Small intestine (tissue), 7 donors: Measurements from ENCODE around the gene INPP5K. TPM values are rescaled to one million over a fixed set of nuclear protein-coding genes. Genes with fewer than 3 reads are reported as not detected.
"Not testable (repeated sequence)": the region's sequence is repeated elsewhere in the genome, so short reads cannot be mapped to it uniquely, and the experiment has no call there.

ENCODE experiments used
- DNase-seq, 2 donors: peaks; one replicate each; pipeline versions ENCODE4 v3.0.0 to v3.0.0-alpha.2; 2013
- FAIRE-seq: peaks from 2 replicates; lab custom pipeline; 2012; peaks lifted over from hg19 to GRCh38; lab: Jason Lieb, UNC
- H3K27ac ChIP-seq, 3 donors: one replicate each; pipeline ENCODE4 v1.5.1; 2013; ENCODE audit warnings: low read length in 2 of 3, mild to moderate bottlenecking in 2 of 3, control low read depth in 1 of 3, inconsistent platforms in 1 of 3, low read depth in 1 of 3, moderate library complexity in 1 of 3
- H3K27me3 ChIP-seq, 3 donors: one replicate each; pipeline ENCODE4 v1.6.1; 2013; ENCODE audit warnings: low read length in 3 of 3, inconsistent platforms in 1 of 3; ENCODE audit not compliant: control insufficient read depth in 3 of 3, insufficient read depth in 3 of 3
- H3K36me3 ChIP-seq, 3 donors: one replicate each; pipeline ENCODE4 v1.6.1; 2013; ENCODE audit warnings: low read length in 3 of 3, inconsistent platforms in 1 of 3, low read depth in 1 of 3, mild to moderate bottlenecking in 1 of 3, moderate library complexity in 1 of 3; ENCODE audit not compliant: control insufficient read depth in 3 of 3, insufficient read depth in 2 of 3
- H3K4me1 ChIP-seq, 3 donors: one replicate each; pipeline ENCODE4 v1.6.1; 2013; ENCODE audit warnings: low read length in 2 of 3, inconsistent platforms in 1 of 3, low read depth in 1 of 3, mild to moderate bottlenecking in 1 of 3, moderate library complexity in 1 of 3; ENCODE audit not compliant: control insufficient read depth in 3 of 3, insufficient read depth in 2 of 3
- H3K4me3 ChIP-seq, 3 donors: one replicate each; pipeline ENCODE4 v1.5.1; 2013; ENCODE audit warnings: low read length in 3 of 3, control low read depth in 1 of 3, inconsistent platforms in 1 of 3, low read depth in 1 of 3, mild to moderate bottlenecking in 1 of 3, moderate library complexity in 1 of 3
- H3K9me3 ChIP-seq, 2 donors: one replicate each; pipeline ENCODE4 v1.6.1; 2013; ENCODE audit warnings: low read depth in 1 of 2, low read length in 1 of 2; ENCODE audit not compliant: control insufficient read depth in 2 of 2, insufficient read depth in 1 of 2
- WGBS, 3 donors: extraction: QIAGEN DNeasy Blood & Tissue Kit; methylation state at CpG; one replicate each; pipeline ENCODE4 v1.1.7; 2013; 5-methylcytosine and 5-hydroxymethylcytosine counted together
- polyA plus RNA-seq, 4 donors: library from polyadenylated mRNA; stranded (reverse) in 3 of 4; unstranded in 1 of 4; fragments of 200-250 nt in 3 of 4; fragments of 120-200 nt in 1 of 4; gene quantifications; one replicate each; pipeline versions ENCODE4 v1.2.1 to v1.2.3, GENCODE V29; 2013
- donor health status: healthy with polysubstance abuse.
- donor health status: control.
- donor health status: control.
- donor health status: Bipolar disorder and iron deficiency.
- donor health status: healthy.

Gene INPP5K
- polyA plus RNA-seq, 4 donors, result 17.0 to 28.1 (median 24.3) TPM

GRCh38 chr17:1454541-1454940, 61.9 kb downstream of the INPP5K start:
- Histone ChIP-seq H3K4me3 (peak overlapping the region in 2 of 3 donors; percentile 84 to 89), H3K9me3 (no peaks in the 10 kb centered on the region), H3K27ac (peak overlapping the region; percentile 95 to 97 (median 96)), H3K36me3 (peaks cover 0 to 32% (median 0%) of the 10 kb centered on the region in 3 donors), H3K4me1 (peaks cover 0 to 16% (median 5%) of the 10 kb centered on the region in 3 donors), H3K27me3 (no peaks in the 10 kb centered on the region)
- WGBS, 3 donors, result 50 to 66% (median 62%) methylated on average over 9 of the region's 9 CpGs
- DNase-seq (no peak), FAIRE-seq (no peak)

GRCh38 chr17:1453694-1454093, 62.7 kb downstream of the INPP5K start:
- 39 to 80% (median 48%) methylated on average over 11 of the region's 11 CpGs for whole genome bisulfite sequencing, 3 donors
- not testable (repeated sequence) for H3K4me3 ChIP-seq, FAIRE-seq, H3K27ac ChIP-seq, H3K27me3 ChIP-seq, H3K9me3 ChIP-seq
- DNase-seq, result peak in 1 of 2 donors; percentile 58
- Histone ChIP-seq H3K36me3 (peaks cover 0 to 36% (median 0%) of the 10 kb centered on the region in 3 donors), H3K4me1 (peaks cover 0 to 16% (median 5%) of the 10 kb centered on the region in 3 donors)

GRCh38 chr17:1452836-1453235, 63.6 kb downstream of the INPP5K start:
- no peak for FAIRE-seq

GRCh38 chr17:1450261-1450660, 66.2 kb downstream of the INPP5K start:
- not testable (repeated sequence) for FAIRE-seq, H3K27me3 ChIP-seq, H3K4me3 ChIP-seq, H3K9me3 ChIP-seq, H3K27ac ChIP-seq, DNase-seq
- 96 to 98% (median 96%) methylated on average over 19 to 21 of the region's 21 CpGs for WGBS, 3 donors
- Histone ChIP-seq H3K4me1 (peaks cover 0 to 13% (median 5%) of the 10 kb centered on the region in 3 donors), H3K36me3 (peaks cover 0 to 51% (median 0%) of the 10 kb centered on the region in 3 donors)

More at GRCh38 chr17:1452836-1453235, 63.6 kb downstream of the INPP5K start:
- Histone ChIP-seq H3K27me3 (no peaks in the 10 kb centered on the region), H3K4me3 (no peak overlapping the region), H3K4me1 (peaks cover 0 to 16% (median 5%) of the 10 kb centered on the region in 3 donors), H3K27ac (no peak overlapping the region), H3K36me3 (peaks cover 0 to 40% (median 0%) of the 10 kb centered on the region in 3 donors), H3K9me3 (no peaks in the 10 kb centered on the region)
- no peak for DNase-seq
- 43 to 66% (median 51%) methylated on average over 5 of the region's 5 CpGs for WGBS, 3 donors

- DNase-seq (no peak), FAIRE-seq (no peak)
- Histone ChIP-seq H3K36me3 (peaks cover 0 to 51% (median 0%) of the 10 kb centered on the region in 3 donors), H3K4me3 (no peak overlapping the region), H3K27me3 (no peaks in the 10 kb centered on the region), H3K4me1 (peaks cover 0 to 7% (median 5%) of the 10 kb centered on the region in 3 donors), H3K27ac (no peak overlapping the region), H3K9me3 (no peaks in the 10 kb centered on the region)
- 77 to 88% (median 84%) methylated on average over 5 of the region's 5 CpGs for WGBS, 3 donors
Measured at GRCh38 chr17:1449412-1449967, 66.9 kb downstream of the INPP5K start.

- WGBS, 3 donors, result 68 to 90% (median 74%) methylated on average over 7 of the region's 7 CpGs
- H3K4me3 ChIP-seq, result no peak overlapping the region
- no peak for FAIRE-seq
- peak overlapping the region in 1 of 3 donors; percentile 56 for H3K27ac ChIP-seq
- no peaks in the 10 kb centered on the region for H3K27me3 ChIP-seq
- H3K36me3 ChIP-seq, result peaks cover 0 to 44% (median 0%) of the 10 kb centered on the region in 3 donors
- H3K9me3 ChIP-seq, result no peaks in the 10 kb centered on the region
- DNase-seq, result no peak
- H3K4me1 ChIP-seq, result no peaks in the 10 kb centered on the region
Measured at GRCh38 chr17:1447052-1447451, 69.4 kb downstream of the INPP5K start.

- FAIRE-seq (no peak), DNase-seq (no peak)
- H3K9me3 ChIP-seq, result no peaks in the 10 kb centered on the region
- no peaks in the 10 kb centered on the region for H3K4me1 ChIP-seq
- H3K4me3 ChIP-seq, result no peak overlapping the region
- 91 to 93% (median 93%) methylated on average over 12 of the region's 12 CpGs for WGBS, 3 donors
- H3K27ac ChIP-seq, result peak overlapping the region in 1 of 3 donors; percentile 14
- H3K36me3 ChIP-seq, result peaks cover 0 to 44% (median 0%) of the 10 kb centered on the region in 3 donors
- no peaks in the 10 kb centered on the region for H3K27me3 ChIP-seq
Measured at GRCh38 chr17:1446201-1446600, 70.2 kb downstream of the INPP5K start.

- not testable (repeated sequence) for FAIRE-seq, DNase-seq, H3K27me3 ChIP-seq, H3K4me3 ChIP-seq, H3K9me3 ChIP-seq, H3K27ac ChIP-seq, H3K4me1 ChIP-seq
- WGBS, 3 donors, result 82 to 95% (median 91%) methylated on average over 4 of the region's 4 CpGs
- peaks cover 0 to 48% (median 0%) of the 10 kb centered on the region in 3 donors for H3K36me3 ChIP-seq
Measured at GRCh38 chr17:1445695-1446094, 70.7 kb downstream of the INPP5K start.
